HG03521 (cell line): ENCODE data around the gene ARPC2.
A peak's percentile ranks its signal among the peaks of the same experiment; 100 is the strongest.
"Not testable (repeated sequence)": the region's sequence is repeated elsewhere in the genome, so short reads cannot be mapped to it uniquely, and the experiment has no call there.

Experiments
- ATAC-seq: cut with Tn5 transposase; IDR thresholded peaks from one replicate; pipeline ENCODE4 v1.9.1; 2021; ENCODE audit warnings: mild to moderate bottlenecking, moderate library complexity; ENCODE audit not compliant: unreplicated experiment

The ARPC2 gene

GRCh38 chr2:218269900-218270720 lies 53.1 kb downstream of the ARPC2 start, which contains the start of the genes AAMP and PNKD:
Gene AAMP (minus strand): TSS chr2:218270137. CDS start chr2:218270086, 51 bp downstream.
Gene PNKD (plus strand): TSS chr2:218270519. CDS start chr2:218270536, 17 bp downstream.
- peak; percentile 88 for ATAC-seq

- ATAC-seq = no peak
Measured at GRCh38 chr2:218270721-218271486, 53.9 kb downstream of the ARPC2 start.

- ATAC-seq = no peak
Measured at GRCh38 chr2:218271487-218271797, 54.5 kb downstream of the ARPC2 start.

GRCh38 chr2:218271865-218272530 lies 55.0 kb downstream of the ARPC2 start:
- ATAC-seq = no peak

GRCh38 chr2:218272531-218273212 lies 55.7 kb downstream of the ARPC2 start:
- ATAC-seq = no peak

GRCh38 chr2:218273214-218273907 lies 56.4 kb downstream of the ARPC2 start:
- not testable (repeated sequence) for ATAC-seq

GRCh38 chr2:218273908-218274249 lies 56.9 kb downstream of the ARPC2 start:
- ATAC-seq = no peak

- ATAC-seq = no peak
Measured at GRCh38 chr2:218274586-218274985, 57.6 kb downstream of the ARPC2 start.

GRCh38 chr2:218275371-218276072 lies 58.5 kb downstream of the ARPC2 start:
- ATAC-seq = no peak

GRCh38 chr2:218276986-218277755 lies 60.2 kb downstream of the ARPC2 start:
- no peak for ATAC-seq

- no peak for ATAC-seq
Measured at GRCh38 chr2:218277921-218278320, 60.9 kb downstream of the ARPC2 start.

- no peak for ATAC-seq
Measured at GRCh38 chr2:218278531-218279360, 61.8 kb downstream of the ARPC2 start.

GRCh38 chr2:218280260-218280870 lies 63.4 kb downstream of the ARPC2 start:
- ATAC-seq = no peak

GRCh38 chr2:218281449-218281848 lies 64.5 kb downstream of the ARPC2 start:
- no peak for ATAC-seq

GRCh38 chr2:218282173-218282991 lies 65.4 kb downstream of the ARPC2 start:
- no peak for ATAC-seq

GRCh38 chr2:218284106-218284811 lies 67.3 kb downstream of the ARPC2 start:
- ATAC-seq = peak; percentile 48
